GM19239 (cell line): ENCODE measurements around the gene RAD50.
"Not testable (repeated sequence)": the region's sequence is repeated elsewhere in the genome, so short reads cannot be mapped to it uniquely, and the experiment has no call there.

Source experiments
- DNase-seq: peaks from one replicate; pipeline ENCODE4 v3.0.0; 2011; ENCODE audit warnings: low spot score; ENCODE audit not compliant: insufficient read length
- FAIRE-seq: peaks from 2 replicates; lab custom pipeline; 2011; peaks lifted over from hg19 to GRCh38; lab: Jason Lieb, UNC

RAD50 gene

GRCh38 chr5:132627470-132627869 is 70.7 kb downstream of the RAD50 start:
- no peak for DNase-seq

GRCh38 chr5:132628814-132629213 is 72.0 kb downstream of the RAD50 start:
- peak; percentile 82 for FAIRE-seq
- DNase-seq: no peak

More at GRCh38 chr5:132627470-132627869, 70.7 kb downstream of the RAD50 start:
- peak; percentile 4 for FAIRE-seq

- no peak for DNase-seq
Measured at GRCh38 chr5:132629230-132629944, 72.6 kb downstream of the RAD50 start.

GRCh38 chr5:132633587-132633986 is 76.8 kb downstream of the RAD50 start:
- not testable (repeated sequence) for DNase-seq, FAIRE-seq

More at GRCh38 chr5:132629230-132629944, 72.6 kb downstream of the RAD50 start:
- peak; percentile 45 for FAIRE-seq

GRCh38 chr5:132635873-132636272 is 79.1 kb downstream of the RAD50 start:
- FAIRE-seq (peak; percentile 85), DNase-seq (no peak)

- no peak for FAIRE-seq
- no peak for DNase-seq
Measured at GRCh38 chr5:132637241-132637640, 80.5 kb downstream of the RAD50 start.

GRCh38 chr5:132639706-132640130 is 82.9 kb downstream of the RAD50 start:
- FAIRE-seq (peak; percentile 90), DNase-seq (no peak)

GRCh38 chr5:132640613-132641012 is 83.8 kb downstream of the RAD50 start:
- DNase-seq (no peak), FAIRE-seq (no peak)

GRCh38 chr5:132641241-132641723 is 84.5 kb downstream of the RAD50 start:
- peak; percentile 42 for FAIRE-seq

GRCh38 chr5:132641841-132642240 is 85.1 kb downstream of the RAD50 start:
- DNase-seq (no peak), FAIRE-seq (no peak)

More at GRCh38 chr5:132641241-132641723, 84.5 kb downstream of the RAD50 start:
- DNase-seq: no peak

GRCh38 chr5:132644177-132644576 is 87.4 kb downstream of the RAD50 start:
- FAIRE-seq: no peak
- no peak for DNase-seq

GRCh38 chr5:132646583-132647266 is 89.9 kb downstream of the RAD50 start:
- DNase-seq: no peak
- no peak for FAIRE-seq

- FAIRE-seq (no peak), DNase-seq (no peak)
Measured at GRCh38 chr5:132647473-132647872, 90.7 kb downstream of the RAD50 start.

GRCh38 chr5:132648355-132648754 is 91.6 kb downstream of the RAD50 start:
- no peak for FAIRE-seq
- no peak for DNase-seq

GRCh38 chr5:132651838-132652469 is 95.2 kb downstream of the RAD50 start:
- DNase-seq (no peak), FAIRE-seq (no peak)

GRCh38 chr5:132653716-132654115 is 96.9 kb downstream of the RAD50 start:
- FAIRE-seq (no peak), DNase-seq (no peak)

GRCh38 chr5:132655821-132656773 is 99.3 kb downstream of the RAD50 start:
- DNase-seq (no peak), FAIRE-seq (no peak)

GRCh38 chr5:132656774-132657355 is 100.1 kb downstream of the RAD50 start:
- no peak for FAIRE-seq
- DNase-seq: no peak

GRCh38 chr5:132657676-132658380 is 101.1 kb downstream of the RAD50 start, which contains the start of gene IL13:
Gene IL13, plus strand, starts transcription at chr5:132658173. Its CDS starts 14 bp downstream, at chr5:132658187.
- DNase-seq (no peak), FAIRE-seq (no peak)
